Activated B cell treated with CpG ODN at 0.5 μM for 24 hours (primary cell): Measurements from ENCODE around the gene TEX11. TPM values are rescaled to one million over a fixed set of nuclear protein-coding genes. Genes with fewer than 3 reads are reported as not detected.
"Not testable (repeated sequence)": the region's sequence is repeated elsewhere in the genome, so short reads cannot be mapped to it uniquely, and the experiment has no call there.

Experiments used
- ATAC-seq: fragments of 200-7000 bp; cut with Tn5 transposase; one replicate; pipeline ENCODE4 v1.10.0; 2021; ENCODE audit warnings: low read depth, mild to moderate bottlenecking, moderate library complexity
- CTCF ChIA-PET: fragments of 350-600 bp; sonication (Branson Sonifier 250); formaldehyde crosslinking; loops from one replicate; lab custom pipeline; 2021; ENCODE audit warnings: antibody characterized with exemption; lab: Charles Lee
- POLR2A ChIA-PET: fragments of 350-600 bp; sonication (Branson Sonifier 250); formaldehyde crosslinking; loops from one replicate; lab custom pipeline; 2021; ENCODE audit warnings: antibody characterized with exemption; lab: Charles Lee
- DNase-seq: peaks from one replicate; pipeline ENCODE4 v3.0.0; 2022
- H3K27ac Mint-ChIP-seq: one replicate; pipeline ENCODE4 v1.8.0; 2020; ENCODE audit warnings: mixed read lengths
- H3K27me3 Mint-ChIP-seq: one replicate; pipeline ENCODE4 v1.8.0; 2021; ENCODE audit warnings: mixed read lengths
- H3K36me3 Mint-ChIP-seq: one replicate; pipeline ENCODE4 v1.8.0; 2021; ENCODE audit warnings: low read depth, mixed read lengths
- H3K4me1 Mint-ChIP-seq: one replicate; pipeline ENCODE4 v1.8.0; 2021; ENCODE audit warnings: mixed read lengths
- H3K4me3 Mint-ChIP-seq: one replicate; pipeline ENCODE4 v1.8.0; 2020; ENCODE audit warnings: mild to moderate bottlenecking, mixed read lengths
- H3K9me3 Mint-ChIP-seq: one replicate; pipeline ENCODE4 v1.8.0; 2020; ENCODE audit warnings: mixed read lengths
- CTCF ChIP-seq: fragments of 200-600 bp; IDR thresholded peaks from one replicate; pipeline ENCODE4 v1.8.0; 2022; ENCODE audit warnings: antibody characterized with exemption, mild to moderate bottlenecking
- intact Hi-C: fragments of 100-400 bp; cut with micrococcal nuclease; formaldehyde crosslinking; loops from one replicate; pipeline ENCODE4 v1.15.1; 2024
- total RNA-seq: library from RNA; stranded (reverse); gene quantifications from 2 replicates; pipeline ENCODE4 v1.2.3, GENCODE V29; 2022

The TEX11 gene
- total RNA-seq, 1 donor from 2014 or later: not detected

- no peak overlapping the region for H3K27ac Mint-ChIP-seq
- intact Hi-C loops: no loop called here
- no peak overlapping the region for H3K4me3 Mint-ChIP-seq
- no peaks in the 10 kb centered on the region for H3K36me3 Mint-ChIP-seq
- ChIA-PET CTCF (no interaction called here), POLR2A (no interaction called here)
- ATAC-seq: no peak
- H3K4me1 Mint-ChIP-seq: no peaks in the 10 kb centered on the region
- peaks cover 4% of the 10 kb centered on the region for H3K9me3 Mint-ChIP-seq
- no peak for DNase-seq
- TF ChIP-seq CTCF: no peak
- no peaks in the 10 kb centered on the region for H3K27me3 Mint-ChIP-seq
Measured at GRCh38 chrX:70694339-70695122, 214.0 kb downstream of the TEX11 start.

- H3K27ac Mint-ChIP-seq, H3K9me3 Mint-ChIP-seq, POLR2A ChIA-PET, H3K36me3 Mint-ChIP-seq, CTCF ChIA-PET, ATAC-seq, DNase-seq, intact Hi-C loops, H3K4me3 Mint-ChIP-seq, H3K4me1 Mint-ChIP-seq, H3K27me3 Mint-ChIP-seq: not testable (repeated sequence)
Measured at GRCh38 chrX:70679455-70679854, 229.1 kb downstream of the TEX11 start.

- no peak for TF ChIP-seq CTCF
- Mint-ChIP-seq H3K4me3 (no peak overlapping the region), H3K27ac (no peak overlapping the region), H3K4me1 (no peaks in the 10 kb centered on the region), H3K27me3 (no peaks in the 10 kb centered on the region), H3K36me3 (no peaks in the 10 kb centered on the region), H3K9me3 (peaks cover 3% of the 10 kb centered on the region)
- DNase-seq (no peak), ATAC-seq (no peak)
- ChIA-PET CTCF (no interaction called here), POLR2A (no interaction called here)
- intact Hi-C loops: no loop called here
Measured at GRCh38 chrX:70675284-70675683, 233.2 kb downstream of the TEX11 start.

GRCh38 chrX:70672326-70672725, 236.2 kb downstream of the TEX11 start:
- ChIA-PET CTCF (no interaction called here), POLR2A (no interaction called here)
- Mint-ChIP-seq H3K9me3 (peaks cover 2% of the 10 kb centered on the region), H3K27me3 (no peaks in the 10 kb centered on the region), H3K4me3 (no peak overlapping the region), H3K36me3 (no peaks in the 10 kb centered on the region), H3K4me1 (no peaks in the 10 kb centered on the region), H3K27ac (no peak overlapping the region)
- DNase-seq: no peak
- ATAC-seq: no peak
- no peak for TF ChIP-seq CTCF
- intact Hi-C loops: no loop called here

GRCh38 chrX:70669120-70669519, 239.4 kb downstream of the TEX11 start:
- Mint-ChIP-seq H3K27ac (no peak overlapping the region), H3K9me3 (no peaks in the 10 kb centered on the region), H3K4me1 (no peaks in the 10 kb centered on the region), H3K36me3 (no peaks in the 10 kb centered on the region), H3K27me3 (no peaks in the 10 kb centered on the region), H3K4me3 (no peak overlapping the region)
- intact Hi-C loops: no loop called here
- ChIA-PET POLR2A (no interaction called here), CTCF (no interaction called here)
- DNase-seq: no peak
- no peak for ATAC-seq
- TF ChIP-seq CTCF: no peak
